ENCODE results near the gene CALCR.

Gene CALCR

GRCh38 chr7:93432130-93432529, 142.4 kb downstream of the CALCR start:
- H3K9ac ChIP-seq (ENCODE audit: low read depth, low read length) = no peak overlapping the region
- H3K36me3 ChIP-seq (ENCODE audit: insufficient read depth, low read length) = no peaks in the 10 kb centered on the region
- no peak overlapping the region for H3K4me2 ChIP-seq (ENCODE audit: low read length)
- H3K27me3 ChIP-seq (ENCODE audit: control insufficient read depth, insufficient read depth, low read length) = no peaks in the 10 kb centered on the region
- no peak overlapping the region for H3K4me3 ChIP-seq (ENCODE audit: low read length)
- no peaks in the 10 kb centered on the region for H3K9me3 ChIP-seq (replicated peaks; ENCODE audit: low read length)
- no peaks in the 10 kb centered on the region for H3K4me1 ChIP-seq (ENCODE audit: control insufficient read depth, insufficient read depth, low read length)

DNA sequence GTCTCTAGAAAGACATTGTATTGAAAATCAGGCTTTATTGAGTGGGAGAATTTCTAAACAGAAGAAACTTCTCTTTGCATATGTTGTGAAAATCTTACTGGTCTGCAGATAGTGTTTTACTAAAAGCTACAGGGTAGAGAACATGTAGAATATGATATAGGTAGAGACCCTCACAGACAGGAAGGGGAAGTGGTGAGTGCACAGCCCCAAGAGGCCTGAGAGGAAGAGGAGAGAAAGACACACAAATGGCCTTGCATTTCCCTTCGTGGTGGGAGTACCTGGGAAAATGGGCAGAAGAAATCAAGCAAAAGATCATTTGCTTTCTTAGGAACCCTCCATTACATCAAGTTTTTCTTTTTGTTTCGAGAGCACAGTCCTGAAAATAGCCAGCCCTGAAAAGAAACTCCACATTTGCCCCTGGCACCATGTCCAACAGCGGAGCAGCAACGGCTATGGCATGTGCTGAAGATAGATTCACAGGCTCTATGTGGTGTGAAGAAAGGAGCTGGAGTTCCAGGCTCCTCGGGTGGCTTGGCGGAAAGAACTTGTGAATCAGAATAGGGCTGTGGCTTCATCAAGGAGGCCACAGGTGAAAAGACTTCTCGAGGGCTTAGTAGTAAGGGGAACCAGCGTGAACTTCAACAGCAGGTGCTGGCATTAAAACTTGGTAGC, 143.5 kb downstream of the CALCR start:
- no peaks in the 10 kb centered on the region for H3K27me3 ChIP-seq (ENCODE audit: control insufficient read depth, insufficient read depth, low read length)
- no peaks in the 10 kb centered on the region for H3K4me1 ChIP-seq (ENCODE audit: control insufficient read depth, insufficient read depth, low read length)
- H3K9ac ChIP-seq (ENCODE audit: low read depth, low read length) = no peak overlapping the region
- H3K4me3 ChIP-seq (ENCODE audit: low read length) = no peak overlapping the region
- no peak overlapping the region for H3K4me2 ChIP-seq (ENCODE audit: low read length)
- no peaks in the 10 kb centered on the region for H3K36me3 ChIP-seq (ENCODE audit: insufficient read depth, low read length)
- H3K9me3 ChIP-seq (replicated peaks; ENCODE audit: low read length) = no peaks in the 10 kb centered on the region

- H3K36me3 ChIP-seq (ENCODE audit: insufficient read depth, low read length) = no peaks in the 10 kb centered on the region
- no peak overlapping the region for H3K4me2 ChIP-seq (ENCODE audit: low read length)
- H3K4me3 ChIP-seq (ENCODE audit: low read length) = no peak overlapping the region
- no peaks in the 10 kb centered on the region for H3K9me3 ChIP-seq (replicated peaks; ENCODE audit: low read length)
- no peaks in the 10 kb centered on the region for H3K4me1 ChIP-seq (ENCODE audit: control insufficient read depth, insufficient read depth, low read length)
- no peak overlapping the region for H3K9ac ChIP-seq (ENCODE audit: low read depth, low read length)
- no peaks in the 10 kb centered on the region for H3K27me3 ChIP-seq (ENCODE audit: control insufficient read depth, insufficient read depth, low read length)
Measured at GRCh38 chr7:93429563-93429962, 145.0 kb downstream of the CALCR start.

DNA sequence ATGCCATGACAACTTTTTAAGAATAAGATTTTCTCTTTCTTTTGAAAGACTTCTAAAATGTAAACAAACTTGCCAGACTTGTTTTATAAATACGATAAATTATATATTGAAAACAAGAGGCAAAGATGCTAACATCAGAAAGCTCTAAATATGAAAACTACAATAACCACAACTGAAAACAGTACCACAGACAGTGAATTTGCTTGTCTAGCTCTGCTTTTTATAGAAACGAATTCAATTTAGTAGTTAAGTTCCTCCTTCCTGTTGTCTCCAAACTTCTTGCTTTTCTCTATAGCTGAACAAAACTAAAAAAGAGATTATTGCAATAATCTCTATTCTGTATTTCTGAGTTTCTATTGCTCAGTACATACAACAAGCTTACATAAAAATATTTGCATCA, 147.4 kb downstream of the CALCR start:
- no peaks in the 10 kb centered on the region for H3K36me3 ChIP-seq (ENCODE audit: insufficient read depth, low read length)
- no peak overlapping the region for H3K4me3 ChIP-seq (ENCODE audit: low read length)
- no peak overlapping the region for H3K4me2 ChIP-seq (ENCODE audit: low read length)
- H3K27me3 ChIP-seq (ENCODE audit: control insufficient read depth, insufficient read depth, low read length) = no peaks in the 10 kb centered on the region
- H3K9ac ChIP-seq (ENCODE audit: low read depth, low read length) = no peak overlapping the region
- H3K9me3 ChIP-seq (replicated peaks; ENCODE audit: low read length) = no peaks in the 10 kb centered on the region
- no peaks in the 10 kb centered on the region for H3K4me1 ChIP-seq (ENCODE audit: control insufficient read depth, insufficient read depth, low read length)

DNA sequence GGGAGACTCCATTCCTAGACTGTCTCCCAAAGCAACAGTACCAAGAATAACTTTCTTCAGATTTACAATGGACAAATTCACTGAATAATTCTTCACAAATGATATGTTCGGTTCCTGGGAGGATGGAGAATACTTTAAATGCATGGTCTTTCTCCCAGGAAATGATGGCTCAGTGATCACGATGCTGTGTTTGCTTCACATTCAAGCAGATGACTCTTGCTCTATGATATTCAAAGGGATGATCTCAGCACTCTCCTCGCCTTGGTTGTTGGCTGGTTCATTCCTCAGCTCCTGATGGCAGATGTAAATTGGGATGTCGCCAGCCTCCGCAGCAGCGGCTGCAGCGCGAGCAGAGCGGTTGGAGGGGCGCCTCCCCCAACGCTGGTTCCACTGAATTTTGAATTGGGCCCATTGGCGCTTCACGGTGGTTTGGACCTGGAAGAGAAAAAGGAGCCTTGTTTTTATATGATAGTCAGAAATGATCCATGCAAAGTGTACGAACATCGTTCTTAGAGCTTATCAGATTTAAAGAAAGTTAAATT, 148.3 kb downstream of the CALCR start:
- H3K4me1 ChIP-seq (ENCODE audit: control insufficient read depth, insufficient read depth, low read length) = no peaks in the 10 kb centered on the region
- no peak overlapping the region for H3K4me2 ChIP-seq (ENCODE audit: low read length)
- peaks cover under 1% of the 10 kb centered on the region for H3K27me3 ChIP-seq (ENCODE audit: control insufficient read depth, insufficient read depth, low read length)
- H3K36me3 ChIP-seq (ENCODE audit: insufficient read depth, low read length) = no peaks in the 10 kb centered on the region
- no peaks in the 10 kb centered on the region for H3K9me3 ChIP-seq (replicated peaks; ENCODE audit: low read length)
- no peak overlapping the region for H3K4me3 ChIP-seq (ENCODE audit: low read length)
- no peak overlapping the region for H3K9ac ChIP-seq (ENCODE audit: low read depth, low read length)

GRCh38 chr7:93414574-93414973, 159.9 kb downstream of the CALCR start:
- no peak overlapping the region for H3K9ac ChIP-seq (ENCODE audit: low read depth, low read length)

GRCh38 chr7:93409324-93409723, 165.2 kb downstream of the CALCR start:
- H3K4me3 ChIP-seq (ENCODE audit: low read length) = no peak overlapping the region
- no peak overlapping the region for H3K9ac ChIP-seq (ENCODE audit: low read depth, low read length)
- no peaks in the 10 kb centered on the region for H3K4me1 ChIP-seq (ENCODE audit: control insufficient read depth, insufficient read depth, low read length)
- peaks cover 18% of the 10 kb centered on the region for H3K27me3 ChIP-seq (ENCODE audit: control insufficient read depth, insufficient read depth, low read length)
- no peaks in the 10 kb centered on the region for H3K9me3 ChIP-seq (replicated peaks; ENCODE audit: low read length)
- H3K36me3 ChIP-seq (ENCODE audit: insufficient read depth, low read length) = no peaks in the 10 kb centered on the region
- H3K4me2 ChIP-seq (ENCODE audit: low read length) = no peak overlapping the region

More at GRCh38 chr7:93414574-93414973, 159.9 kb downstream of the CALCR start:
- no peak overlapping the region for H3K4me2 ChIP-seq (ENCODE audit: low read length)
- H3K4me3 ChIP-seq (ENCODE audit: low read length) = no peak overlapping the region
- peaks cover 18% of the 10 kb centered on the region for H3K27me3 ChIP-seq (ENCODE audit: control insufficient read depth, insufficient read depth, low read length)
- no peaks in the 10 kb centered on the region for H3K36me3 ChIP-seq (ENCODE audit: insufficient read depth, low read length)
- H3K4me1 ChIP-seq (ENCODE audit: control insufficient read depth, insufficient read depth, low read length) = no peaks in the 10 kb centered on the region
- no peaks in the 10 kb centered on the region for H3K9me3 ChIP-seq (replicated peaks; ENCODE audit: low read length)

DNA sequence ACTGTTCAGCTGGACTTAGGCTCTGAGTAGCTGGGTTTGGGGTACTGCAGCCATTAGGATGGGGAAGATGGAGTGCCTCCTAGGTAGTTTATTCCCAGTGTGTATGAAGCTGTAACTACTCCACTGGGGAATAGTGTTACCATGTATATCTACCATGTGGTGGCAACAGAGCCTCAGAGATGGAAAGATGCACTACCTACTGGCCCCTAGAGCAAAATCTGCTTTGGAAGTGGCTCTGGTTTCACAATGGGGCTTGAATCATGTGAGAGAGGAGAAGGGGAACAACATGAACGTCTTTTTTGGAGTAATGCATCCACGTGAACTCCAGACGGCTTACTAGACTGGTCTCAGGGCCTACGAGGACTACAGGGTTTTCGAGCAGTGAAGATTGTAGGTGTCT, 167.3 kb downstream of the CALCR start:
- H3K36me3 ChIP-seq (ENCODE audit: insufficient read depth, low read length) = no peaks in the 10 kb centered on the region
- H3K4me3 ChIP-seq (ENCODE audit: low read length) = no peak overlapping the region
- no peaks in the 10 kb centered on the region for H3K9me3 ChIP-seq (replicated peaks; ENCODE audit: low read length)
- H3K4me2 ChIP-seq (ENCODE audit: low read length) = no peak overlapping the region
- H3K27me3 ChIP-seq (ENCODE audit: control insufficient read depth, insufficient read depth, low read length) = peaks cover 18% of the 10 kb centered on the region
- H3K4me1 ChIP-seq (ENCODE audit: control insufficient read depth, insufficient read depth, low read length) = no peaks in the 10 kb centered on the region
- no peak overlapping the region for H3K9ac ChIP-seq (ENCODE audit: low read depth, low read length)

DNA sequence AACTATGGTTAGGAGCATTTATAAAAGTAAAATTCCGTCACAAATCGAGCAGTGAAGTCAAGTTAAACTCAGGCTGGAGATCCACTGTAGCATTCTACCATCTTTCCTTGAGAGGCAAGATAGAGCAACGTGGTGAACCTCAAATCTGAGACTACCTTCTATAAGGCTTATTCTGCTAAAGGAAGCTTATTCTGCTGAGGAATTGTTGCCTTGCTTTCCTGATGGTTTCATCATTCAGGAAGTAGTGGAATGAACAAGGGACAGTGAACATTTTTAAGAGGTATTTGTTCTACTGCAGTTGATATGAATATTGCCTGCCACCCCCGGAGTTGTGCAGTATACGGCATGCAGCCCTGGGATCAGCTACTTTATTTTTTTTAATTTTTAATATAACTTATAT, 171.6 kb downstream of the CALCR start:
- H3K4me1 ChIP-seq (ENCODE audit: control insufficient read depth, insufficient read depth, low read length) = no peaks in the 10 kb centered on the region
- H3K9ac ChIP-seq (ENCODE audit: low read depth, low read length) = no peak overlapping the region
- no peak overlapping the region for H3K4me3 ChIP-seq (ENCODE audit: low read length)
- H3K27me3 ChIP-seq (ENCODE audit: control insufficient read depth, insufficient read depth, low read length) = peaks cover 14% of the 10 kb centered on the region
- no peak overlapping the region for H3K4me2 ChIP-seq (ENCODE audit: low read length)
- no peaks in the 10 kb centered on the region for H3K36me3 ChIP-seq (ENCODE audit: insufficient read depth, low read length)
- H3K9me3 ChIP-seq (replicated peaks; ENCODE audit: low read length) = no peaks in the 10 kb centered on the region

DNA sequence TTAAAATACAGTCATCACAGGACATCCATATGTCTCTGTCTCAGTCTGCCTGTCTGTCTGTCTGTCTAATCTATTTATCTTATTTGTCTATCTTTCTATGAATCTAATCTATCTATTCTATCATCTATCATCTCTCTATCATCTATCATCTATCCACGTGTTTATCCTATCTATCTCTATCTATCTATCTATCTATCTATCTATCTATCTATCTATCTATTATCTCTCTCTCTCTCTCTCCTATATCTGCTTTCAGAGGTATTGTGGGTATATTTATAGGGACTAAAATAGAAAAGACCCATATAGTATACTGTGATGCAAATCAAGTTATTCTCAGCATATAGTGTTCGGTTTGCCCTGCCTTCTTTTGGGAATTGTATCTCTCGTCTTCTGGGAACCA, 174.9 kb downstream of the CALCR start:
- peaks cover 14% of the 10 kb centered on the region for H3K27me3 ChIP-seq (ENCODE audit: control insufficient read depth, insufficient read depth, low read length)
- H3K4me3 ChIP-seq (ENCODE audit: low read length) = no peak overlapping the region
- no peak overlapping the region for H3K4me2 ChIP-seq (ENCODE audit: low read length)
- H3K4me1 ChIP-seq (ENCODE audit: control insufficient read depth, insufficient read depth, low read length) = no peaks in the 10 kb centered on the region
- no peaks in the 10 kb centered on the region for H3K36me3 ChIP-seq (ENCODE audit: insufficient read depth, low read length)
- H3K9ac ChIP-seq (ENCODE audit: low read depth, low read length) = no peak overlapping the region
- no peaks in the 10 kb centered on the region for H3K9me3 ChIP-seq (replicated peaks; ENCODE audit: low read length)

- no peak overlapping the region for H3K9ac ChIP-seq (ENCODE audit: low read depth, low read length)
- no peaks in the 10 kb centered on the region for H3K4me1 ChIP-seq (ENCODE audit: control insufficient read depth, insufficient read depth, low read length)
- no peak overlapping the region for H3K4me2 ChIP-seq (ENCODE audit: low read length)
- H3K9me3 ChIP-seq (replicated peaks; ENCODE audit: low read length) = no peaks in the 10 kb centered on the region
- no peak overlapping the region for H3K4me3 ChIP-seq (ENCODE audit: low read length)
- peaks cover 16% of the 10 kb centered on the region for H3K27me3 ChIP-seq (ENCODE audit: control insufficient read depth, insufficient read depth, low read length)
- H3K36me3 ChIP-seq (ENCODE audit: insufficient read depth, low read length) = no peaks in the 10 kb centered on the region
Measured at GRCh38 chr7:93392984-93393383, 181.5 kb downstream of the CALCR start.

- Histone ChIP-seq H3K4me1 (ENCODE audit: control insufficient read depth, insufficient read depth, low read length) (no peaks in the 10 kb centered on the region), H3K4me2 (ENCODE audit: low read length) (no peak overlapping the region), H3K9ac (ENCODE audit: low read depth, low read length) (no peak overlapping the region), H3K4me3 (ENCODE audit: low read length) (no peak overlapping the region), H3K27me3 (ENCODE audit: control insufficient read depth, insufficient read depth, low read length) (peaks cover 26% of the 10 kb centered on the region), H3K36me3 (ENCODE audit: insufficient read depth, low read length) (no peaks in the 10 kb centered on the region), H3K9me3 (replicated peaks; ENCODE audit: low read length) (no peaks in the 10 kb centered on the region)
Measured at GRCh38 chr7:93390660-93391059, 183.9 kb downstream of the CALCR start.
